Smooth muscle cell (in vitro differentiated cells): ENCODE measurements around the gene MAMLD1. TPM values are rescaled to one million over a fixed set of nuclear protein-coding genes. Genes with fewer than 3 reads are reported as not detected.

Source experiments
- DNase-seq: peaks from one replicate; lab custom pipeline; 2025; ENCODE audit not compliant: unreplicated experiment; lab: John Stamatoyannopoulos, UW
- H2AFZ ChIP-seq: fragments of 200-600 bp; sonication (generic); 2 replicates; pipeline ENCODE4 v1.6.0; 2016; ENCODE audit warnings: antibody characterized with exemption, low read depth, mild to moderate bottlenecking
- H3F3A ChIP-seq: fragments of 200-600 bp; sonication (generic); 2 replicates; pipeline ENCODE4 v1.6.0; 2017; ENCODE audit warnings: antibody characterized with exemption, low read depth
- H3K27ac ChIP-seq: fragments of 200-600 bp; sonication (generic); 2 replicates; pipeline ENCODE4 v1.5.1; 2016; ENCODE audit warnings: low read depth, mild to moderate bottlenecking
- H3K27me3 ChIP-seq: fragments of 200-600 bp; sonication (generic); 2 replicates; pipeline ENCODE4 v1.6.1; 2016; ENCODE audit warnings: low read depth, mild to moderate bottlenecking
- H3K36me3 ChIP-seq: fragments of 200-600 bp; sonication (generic); 2 replicates; pipeline ENCODE4 v1.5.1; 2016; ENCODE audit warnings: low read depth
- H3K4me1 ChIP-seq: fragments of 200-600 bp; sonication (generic); 2 replicates; pipeline ENCODE4 v1.5.1; 2016; ENCODE audit warnings: low read depth
- H3K4me2 ChIP-seq: fragments of 200-600 bp; sonication (generic); 2 replicates; pipeline ENCODE4 v1.6.0; 2016; ENCODE audit warnings: mild to moderate bottlenecking
- H3K4me3 ChIP-seq: fragments of 200-600 bp; sonication (generic); 2 replicates; pipeline ENCODE4 v1.5.1; 2016; ENCODE audit warnings: mild to moderate bottlenecking
- H3K79me2 ChIP-seq: fragments of 200-600 bp; sonication (generic); 2 replicates; pipeline ENCODE4 v1.6.0; 2016; ENCODE audit warnings: low read depth, mild to moderate bottlenecking
- H3K9ac ChIP-seq: fragments of 200-600 bp; sonication (generic); 2 replicates; pipeline ENCODE4 v1.6.0; 2016; ENCODE audit warnings: low read depth
- H3K9me3 ChIP-seq: fragments of 200-600 bp; sonication (generic); replicated peaks from 2 replicates; pipeline ENCODE4 v1.5.1; 2016; ENCODE audit warnings: low read depth
- H4K20me1 ChIP-seq: fragments of 200-600 bp; sonication (generic); 2 replicates; pipeline ENCODE4 v1.6.0; 2016; ENCODE audit warnings: low read depth
- CTCF ChIP-seq: fragments of 200-600 bp; sonication (generic); IDR thresholded peaks from 2 replicates; pipeline ENCODE4 v1.5.1; 2017; ENCODE audit warnings: borderline replicate concordance, mild to moderate bottlenecking, antibody characterized with exemption; ENCODE audit not compliant: insufficient read depth, poor library complexity, severe bottlenecking
- WGBS: methylation state at CpG from one replicate; pipeline ENCODE4 v1.1.7; 2016; ENCODE audit warnings: low lambda C conversion rate; 5-methylcytosine and 5-hydroxymethylcytosine counted together
- polyA plus RNA-seq: library from polyadenylated mRNA; unstranded; fragments of >200 nt; fragmentation: Nextera tagmentation; extraction: Ambion mirVana; gene quantifications from 2 replicates; pipeline ENCODE4 v1.2.1, GENCODE V29; 2016
- total RNA-seq: library from RNA; depleted of rRNA; stranded (reverse); fragments of >200 nt; gene quantifications from 2 replicates; pipeline ENCODE4 v1.2.3, GENCODE V29; 2014

Gene MAMLD1
- total and polyA plus RNA-seq, 2 experiments from 2014 or later = 2.4 to 3.8 TPM

GRCh38 chrX:150548684-150549083, 185.6 kb downstream of the MAMLD1 start:
- Histone ChIP-seq H3K4me2 (no peak overlapping the region), H3F3A (no peaks in the 10 kb centered on the region), H2AFZ (no peak overlapping the region), H3K79me2 (no peaks in the 10 kb centered on the region), H3K4me1 (no peaks in the 10 kb centered on the region), H3K9me3 (no peaks in the 10 kb centered on the region), H3K9ac (no peak overlapping the region), H3K4me3 (no peak overlapping the region), H3K27me3 (no peaks in the 10 kb centered on the region), H3K27ac (no peak overlapping the region), H3K36me3 (no peaks in the 10 kb centered on the region), H4K20me1 (no peaks in the 10 kb centered on the region)
- no peak for DNase-seq
- WGBS = 51% methylated on average over 2 of the region's 2 CpGs
- no peak for TF ChIP-seq CTCF

- H2AFZ ChIP-seq = no peak overlapping the region
- H3K4me3 ChIP-seq = no peak overlapping the region
- no peak overlapping the region for H3K9ac ChIP-seq
- no peaks in the 10 kb centered on the region for H3K27me3 ChIP-seq
- no peak overlapping the region for H3K4me2 ChIP-seq
- H3K27ac ChIP-seq = no peak overlapping the region
- WGBS = 77% methylated on average over 3 of the region's 3 CpGs
- no peaks in the 10 kb centered on the region for H4K20me1 ChIP-seq
- H3K9me3 ChIP-seq = no peaks in the 10 kb centered on the region
- no peaks in the 10 kb centered on the region for H3K36me3 ChIP-seq
- H3K4me1 ChIP-seq = no peaks in the 10 kb centered on the region
- H3F3A ChIP-seq = no peaks in the 10 kb centered on the region
- no peak for TF ChIP-seq CTCF
- H3K79me2 ChIP-seq = no peaks in the 10 kb centered on the region
- no peak for DNase-seq
Measured at GRCh38 chrX:150551963-150552362, 188.8 kb downstream of the MAMLD1 start.

GRCh38 chrX:150558424-150558823, 195.3 kb downstream of the MAMLD1 start:
- no peak overlapping the region for H3K4me3 ChIP-seq
- H3K36me3 ChIP-seq = no peaks in the 10 kb centered on the region
- H3K9ac ChIP-seq = no peak overlapping the region
- no peaks in the 10 kb centered on the region for H3F3A ChIP-seq
- H3K79me2 ChIP-seq = no peaks in the 10 kb centered on the region
- no peaks in the 10 kb centered on the region for H3K27me3 ChIP-seq
- no peak for DNase-seq
- no peak for TF ChIP-seq CTCF
- H3K4me1 ChIP-seq = no peaks in the 10 kb centered on the region
- no peaks in the 10 kb centered on the region for H3K9me3 ChIP-seq
- H4K20me1 ChIP-seq = no peaks in the 10 kb centered on the region
- H3K4me2 ChIP-seq = no peak overlapping the region
- 58% methylated on average over 7 of the region's 7 CpGs for WGBS
- no peak overlapping the region for H3K27ac ChIP-seq
- H2AFZ ChIP-seq = no peak overlapping the region

Other genes with a start within 250 kb of the MAMLD1 start
- gene MTM1, start 205.3 kb downstream of the MAMLD1 start, total RNA-seq = 10.1 and 12.9 TPM in 2 replicates
- 4.5 and 5.1 TPM in 2 replicates for gene MTM1, start 205.3 kb downstream of the MAMLD1 start, polyA plus RNA-seq